ENCODE results near the gene MORC2.

Gene MORC2

DNA sequence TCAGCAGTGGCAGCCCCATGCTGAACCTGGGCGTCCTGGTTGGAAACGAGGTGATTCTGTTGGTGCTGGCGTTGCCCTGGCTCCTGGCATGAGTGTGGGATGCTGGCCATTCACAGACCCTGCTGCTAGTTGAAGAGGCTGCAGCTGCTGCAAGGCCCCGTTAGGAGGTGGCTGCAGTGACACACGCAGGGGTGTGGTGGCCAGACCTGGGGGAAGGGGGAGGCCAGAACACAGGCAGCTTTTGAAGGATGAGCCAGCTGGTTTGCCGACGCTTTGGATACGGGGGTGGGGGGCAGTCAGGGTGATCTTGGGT lies 77.2 kb downstream of the MORC2 start:
- no peaks in the 10 kb centered on the region for H3K27me3 ChIP-seq (ENCODE audit: control insufficient read depth in 2 of 2, insufficient read depth in 2 of 2, low read length in 2 of 2)
- H3K9ac ChIP-seq (ENCODE audit: low read depth in 1 of 2, low read length in 2 of 2) = no peak overlapping the region
- no peak overlapping the region for H3K27ac ChIP-seq (ENCODE audit: low read depth in 2 of 2, low read length in 2 of 2)
- no peaks in the 10 kb centered on the region for H3K36me3 ChIP-seq (ENCODE audit: control insufficient read depth in 2 of 2, insufficient read depth in 2 of 2, low read length in 2 of 2)
- H3K4me3 ChIP-seq (ENCODE audit: low read length in 2 of 2) = no peak overlapping the region
- no peaks in the 10 kb centered on the region for H3K9me3 ChIP-seq (ENCODE audit: control insufficient read depth in 2 of 2, low read length in 2 of 2)
- H3K4me1 ChIP-seq (ENCODE audit: control insufficient read depth in 2 of 2, insufficient read depth in 2 of 2, low read length in 2 of 2) = no peaks in the 10 kb centered on the region

DNA sequence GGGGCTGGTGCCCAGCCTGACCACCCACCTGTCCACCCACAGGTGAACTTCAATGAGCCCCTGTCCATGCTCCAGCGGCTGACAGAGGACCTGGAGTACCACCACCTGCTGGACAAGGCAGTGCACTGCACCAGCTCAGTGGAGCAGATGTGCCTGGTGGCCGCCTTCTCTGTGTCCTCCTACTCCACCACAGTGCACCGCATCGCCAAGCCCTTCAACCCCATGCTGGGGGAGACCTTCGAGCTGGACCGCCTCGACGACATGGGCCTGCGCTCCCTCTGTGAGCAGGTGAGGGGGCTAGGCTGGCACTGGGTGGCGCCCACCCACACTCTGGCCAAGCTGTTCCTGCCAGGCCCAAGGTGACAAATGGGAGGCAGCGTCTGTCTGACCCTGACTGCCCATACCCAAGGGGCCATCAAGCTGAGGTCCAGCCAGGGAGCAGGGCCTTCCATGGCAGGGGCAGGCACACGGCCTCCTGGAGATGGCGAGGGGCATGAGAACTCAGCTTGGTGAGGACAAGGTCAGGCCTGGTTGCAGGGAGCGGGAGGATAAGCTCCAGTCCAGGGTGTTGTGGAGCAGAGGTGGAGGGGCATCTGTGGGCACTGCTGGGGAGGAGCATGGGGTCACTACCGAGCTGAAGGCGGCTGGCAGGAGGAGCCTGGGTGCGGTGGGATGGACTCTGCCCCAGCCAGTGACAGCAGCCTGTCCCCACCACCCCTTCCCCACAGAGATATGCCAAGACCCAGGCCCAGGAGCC lies 77.7 kb downstream of the MORC2 start:
- Histone ChIP-seq H3K4me3 (ENCODE audit: low read length in 2 of 2) (no peak overlapping the region), H3K27ac (ENCODE audit: low read depth in 2 of 2, low read length in 2 of 2) (no peak overlapping the region), H3K9ac (ENCODE audit: low read depth in 1 of 2, low read length in 2 of 2) (no peak overlapping the region), H3K4me1 (ENCODE audit: control insufficient read depth in 2 of 2, insufficient read depth in 2 of 2, low read length in 2 of 2) (no peaks in the 10 kb centered on the region), H3K9me3 (ENCODE audit: control insufficient read depth in 2 of 2, low read length in 2 of 2) (no peaks in the 10 kb centered on the region), H3K36me3 (ENCODE audit: control insufficient read depth in 2 of 2, insufficient read depth in 2 of 2, low read length in 2 of 2) (no peaks in the 10 kb centered on the region), H3K27me3 (ENCODE audit: control insufficient read depth in 2 of 2, insufficient read depth in 2 of 2, low read length in 2 of 2) (no peaks in the 10 kb centered on the region)

DNA sequence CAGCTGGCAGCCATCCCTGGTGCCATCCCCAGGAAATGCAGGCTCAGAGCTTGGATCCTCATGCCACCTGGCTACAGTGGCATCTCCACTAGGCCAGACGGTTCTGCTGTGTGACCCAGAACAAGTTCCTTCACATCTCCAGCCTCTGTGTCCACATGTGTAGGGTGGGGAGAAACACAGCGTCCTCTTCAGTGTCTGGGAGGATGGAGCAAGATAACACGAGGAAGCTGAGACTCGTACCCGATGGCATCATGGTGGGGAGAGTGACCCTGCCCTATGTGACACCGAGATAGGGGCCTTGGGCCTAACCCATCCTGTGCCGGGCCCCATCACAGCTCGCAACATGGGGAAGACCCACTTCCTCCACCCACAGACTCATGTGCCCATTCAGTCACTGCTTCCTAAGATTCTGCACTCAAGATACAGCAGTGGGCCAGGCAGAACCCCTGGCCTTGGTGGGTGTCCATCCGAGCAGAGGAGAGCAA lies 78.5 kb downstream of the MORC2 start:
- Histone ChIP-seq H3K4me1 (ENCODE audit: control insufficient read depth in 2 of 2, insufficient read depth in 2 of 2, low read length in 2 of 2) (no peaks in the 10 kb centered on the region), H3K4me3 (ENCODE audit: low read length in 2 of 2) (no peak overlapping the region), H3K27ac (ENCODE audit: low read depth in 2 of 2, low read length in 2 of 2) (no peak overlapping the region), H3K27me3 (ENCODE audit: control insufficient read depth in 2 of 2, insufficient read depth in 2 of 2, low read length in 2 of 2) (no peaks in the 10 kb centered on the region), H3K9me3 (ENCODE audit: control insufficient read depth in 2 of 2, low read length in 2 of 2) (no peaks in the 10 kb centered on the region), H3K36me3 (ENCODE audit: control insufficient read depth in 2 of 2, insufficient read depth in 2 of 2, low read length in 2 of 2) (no peaks in the 10 kb centered on the region), H3K9ac (ENCODE audit: low read depth in 1 of 2, low read length in 2 of 2) (no peak overlapping the region)

DNA sequence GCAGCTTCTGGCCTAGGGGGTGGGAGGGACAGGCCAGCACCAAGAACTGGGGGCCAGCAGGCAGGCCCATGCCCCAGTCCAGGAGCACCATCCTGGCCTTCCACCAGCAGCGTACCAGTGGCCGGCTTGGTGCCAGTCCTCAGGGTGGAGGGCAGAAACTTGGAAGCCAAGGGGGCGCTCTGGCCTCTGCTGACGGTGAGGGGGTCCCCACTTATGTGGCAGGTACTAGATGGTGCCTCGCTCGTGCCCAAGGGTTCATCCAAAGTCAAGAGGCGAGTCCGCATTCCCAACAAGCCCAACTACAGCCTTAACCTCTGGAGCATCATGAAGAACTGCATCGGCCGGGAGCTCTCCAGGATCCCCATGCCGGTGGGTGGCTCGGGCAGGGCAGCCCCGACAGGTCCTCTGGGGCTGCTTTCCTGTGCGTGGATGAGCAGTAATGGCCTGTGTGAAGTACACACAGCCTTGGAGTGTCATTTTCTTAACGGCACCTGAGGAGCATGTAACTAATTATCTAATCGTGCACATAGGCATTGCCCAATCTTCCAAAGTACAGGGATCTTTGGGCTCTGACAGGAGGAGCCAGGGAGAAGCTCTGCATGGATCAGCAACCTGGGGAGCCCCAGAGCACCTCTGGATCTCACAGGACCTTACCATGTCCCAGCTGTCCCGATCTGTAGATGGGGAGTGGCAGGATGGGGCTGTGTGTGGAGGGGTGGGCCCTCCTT lies 79.1 kb downstream of the MORC2 start:
- Histone ChIP-seq H3K4me1 (ENCODE audit: control insufficient read depth in 2 of 2, insufficient read depth in 2 of 2, low read length in 2 of 2) (no peaks in the 10 kb centered on the region), H3K4me3 (ENCODE audit: low read length in 2 of 2) (no peak overlapping the region), H3K9me3 (ENCODE audit: control insufficient read depth in 2 of 2, low read length in 2 of 2) (no peaks in the 10 kb centered on the region), H3K27ac (ENCODE audit: low read depth in 2 of 2, low read length in 2 of 2) (no peak overlapping the region), H3K36me3 (ENCODE audit: control insufficient read depth in 2 of 2, insufficient read depth in 2 of 2, low read length in 2 of 2) (no peaks in the 10 kb centered on the region), H3K27me3 (ENCODE audit: control insufficient read depth in 2 of 2, insufficient read depth in 2 of 2, low read length in 2 of 2) (no peaks in the 10 kb centered on the region), H3K9ac (ENCODE audit: low read depth in 1 of 2, low read length in 2 of 2) (no peak overlapping the region)

DNA sequence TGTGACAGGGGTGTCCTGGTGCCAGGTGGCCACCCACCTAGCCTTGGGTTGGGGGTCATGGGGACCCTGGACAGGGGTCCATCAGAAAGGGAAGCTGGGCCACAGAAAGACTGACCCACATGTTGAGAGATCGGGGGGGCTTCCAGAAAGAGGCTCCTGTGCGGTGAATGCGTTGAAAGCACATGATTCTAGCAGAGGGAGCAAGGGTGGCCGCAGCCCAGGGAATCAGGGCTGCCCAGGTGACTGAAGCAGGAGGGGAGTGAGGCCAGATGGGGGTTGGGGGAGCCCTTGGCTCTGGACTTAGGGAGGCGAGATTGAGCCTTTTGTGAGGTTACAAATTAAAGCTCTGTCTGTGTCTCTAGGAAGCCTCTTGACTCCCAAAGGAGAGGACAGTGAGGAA lies 80.7 kb downstream of the MORC2 start:
- no peak overlapping the region for H3K9ac ChIP-seq (ENCODE audit: low read depth in 1 of 2, low read length in 2 of 2)
- H3K27ac ChIP-seq (ENCODE audit: low read depth in 2 of 2, low read length in 2 of 2) = no peak overlapping the region
- H3K9me3 ChIP-seq (ENCODE audit: control insufficient read depth in 2 of 2, low read length in 2 of 2) = no peaks in the 10 kb centered on the region
- no peaks in the 10 kb centered on the region for H3K4me1 ChIP-seq (ENCODE audit: control insufficient read depth in 2 of 2, insufficient read depth in 2 of 2, low read length in 2 of 2)
- no peaks in the 10 kb centered on the region for H3K27me3 ChIP-seq (ENCODE audit: control insufficient read depth in 2 of 2, insufficient read depth in 2 of 2, low read length in 2 of 2)
- no peak overlapping the region for H3K4me3 ChIP-seq (ENCODE audit: low read length in 2 of 2)
- no peaks in the 10 kb centered on the region for H3K36me3 ChIP-seq (ENCODE audit: control insufficient read depth in 2 of 2, insufficient read depth in 2 of 2, low read length in 2 of 2)

DNA sequence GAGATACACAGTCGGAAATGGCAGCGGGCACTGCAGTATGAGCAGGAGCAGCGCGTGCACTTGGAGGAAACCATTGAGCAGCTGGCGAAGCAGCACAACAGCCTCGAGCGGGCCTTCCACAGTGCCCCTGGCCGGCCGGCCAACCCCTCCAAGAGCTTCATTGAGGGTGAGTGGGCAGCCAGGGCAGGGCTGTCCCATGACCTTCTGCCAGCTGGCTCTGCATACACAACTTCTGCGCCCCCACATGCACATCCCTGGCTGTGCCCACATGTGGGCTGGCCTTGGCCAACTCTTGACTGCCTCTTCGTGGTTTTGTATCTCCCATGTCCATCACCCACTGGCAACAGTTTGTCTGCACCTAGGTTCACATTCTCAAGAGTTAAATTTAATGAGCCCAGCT lies 81.1 kb downstream of the MORC2 start:
- no peak overlapping the region for H3K27ac ChIP-seq (ENCODE audit: low read depth in 2 of 2, low read length in 2 of 2)
- no peaks in the 10 kb centered on the region for H3K4me1 ChIP-seq (ENCODE audit: control insufficient read depth in 2 of 2, insufficient read depth in 2 of 2, low read length in 2 of 2)
- H3K9me3 ChIP-seq (ENCODE audit: control insufficient read depth in 2 of 2, low read length in 2 of 2) = no peaks in the 10 kb centered on the region
- no peaks in the 10 kb centered on the region for H3K36me3 ChIP-seq (ENCODE audit: control insufficient read depth in 2 of 2, insufficient read depth in 2 of 2, low read length in 2 of 2)
- no peak overlapping the region for H3K4me3 ChIP-seq (ENCODE audit: low read length in 2 of 2)
- H3K27me3 ChIP-seq (ENCODE audit: control insufficient read depth in 2 of 2, insufficient read depth in 2 of 2, low read length in 2 of 2) = no peaks in the 10 kb centered on the region
- no peak overlapping the region for H3K9ac ChIP-seq (ENCODE audit: low read depth in 1 of 2, low read length in 2 of 2)

DNA sequence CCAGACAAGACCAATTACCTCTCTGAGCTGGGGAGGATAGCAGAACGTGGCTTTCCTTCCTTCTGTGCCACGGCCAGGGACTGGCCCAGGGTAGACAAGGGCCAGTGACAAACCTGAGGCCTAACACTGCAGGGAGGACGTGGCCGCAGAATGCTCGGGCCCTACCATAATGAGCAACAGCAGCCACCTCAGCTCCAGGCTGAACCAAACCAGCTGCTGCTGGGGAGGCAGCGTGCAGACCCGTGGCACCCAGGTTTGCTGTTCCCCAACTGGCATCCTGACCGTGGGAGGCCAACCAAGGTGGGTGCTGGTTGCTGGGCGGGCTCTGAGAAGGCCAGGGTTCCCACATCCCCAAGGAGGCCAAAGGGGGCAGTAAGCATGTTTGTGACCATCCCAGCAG lies 83.0 kb downstream of the MORC2 start:
- Histone ChIP-seq H3K27ac (ENCODE audit: low read depth in 2 of 2, low read length in 2 of 2) (no peak overlapping the region), H3K27me3 (ENCODE audit: control insufficient read depth in 2 of 2, insufficient read depth in 2 of 2, low read length in 2 of 2) (no peaks in the 10 kb centered on the region), H3K4me1 (ENCODE audit: control insufficient read depth in 2 of 2, insufficient read depth in 2 of 2, low read length in 2 of 2) (no peaks in the 10 kb centered on the region), H3K36me3 (ENCODE audit: control insufficient read depth in 2 of 2, insufficient read depth in 2 of 2, low read length in 2 of 2) (no peaks in the 10 kb centered on the region), H3K9me3 (ENCODE audit: control insufficient read depth in 2 of 2, low read length in 2 of 2) (no peaks in the 10 kb centered on the region), H3K4me3 (ENCODE audit: low read length in 2 of 2) (no peak overlapping the region), H3K9ac (ENCODE audit: low read depth in 1 of 2, low read length in 2 of 2) (no peak overlapping the region)

DNA sequence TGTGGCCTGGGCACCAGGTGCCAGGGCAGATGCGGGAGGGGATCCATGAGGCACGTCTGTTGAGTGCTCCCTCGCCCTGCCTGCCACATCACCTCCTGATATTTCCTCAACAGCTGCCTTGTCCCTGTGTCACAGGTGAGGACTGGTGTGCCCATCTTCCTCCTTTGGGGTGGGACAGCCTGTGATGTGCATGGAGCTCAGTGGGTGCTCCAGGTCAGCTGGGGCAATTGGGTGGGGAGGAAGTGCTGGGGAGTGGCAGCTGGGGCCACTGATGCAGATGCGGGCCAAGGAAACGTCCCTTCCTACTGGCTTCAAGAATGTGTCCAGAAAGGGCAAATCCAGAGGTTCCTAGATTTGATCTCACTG lies 83.6 kb downstream of the MORC2 start:
- Histone ChIP-seq H3K36me3 (ENCODE audit: control insufficient read depth in 2 of 2, insufficient read depth in 2 of 2, low read length in 2 of 2) (no peaks in the 10 kb centered on the region), H3K4me3 (ENCODE audit: low read length in 2 of 2) (no peak overlapping the region), H3K27me3 (ENCODE audit: control insufficient read depth in 2 of 2, insufficient read depth in 2 of 2, low read length in 2 of 2) (no peaks in the 10 kb centered on the region), H3K27ac (ENCODE audit: low read depth in 2 of 2, low read length in 2 of 2) (no peak overlapping the region), H3K9me3 (ENCODE audit: control insufficient read depth in 2 of 2, low read length in 2 of 2) (no peaks in the 10 kb centered on the region), H3K9ac (ENCODE audit: low read depth in 1 of 2, low read length in 2 of 2) (no peak overlapping the region), H3K4me1 (ENCODE audit: control insufficient read depth in 2 of 2, insufficient read depth in 2 of 2, low read length in 2 of 2) (no peaks in the 10 kb centered on the region)

DNA sequence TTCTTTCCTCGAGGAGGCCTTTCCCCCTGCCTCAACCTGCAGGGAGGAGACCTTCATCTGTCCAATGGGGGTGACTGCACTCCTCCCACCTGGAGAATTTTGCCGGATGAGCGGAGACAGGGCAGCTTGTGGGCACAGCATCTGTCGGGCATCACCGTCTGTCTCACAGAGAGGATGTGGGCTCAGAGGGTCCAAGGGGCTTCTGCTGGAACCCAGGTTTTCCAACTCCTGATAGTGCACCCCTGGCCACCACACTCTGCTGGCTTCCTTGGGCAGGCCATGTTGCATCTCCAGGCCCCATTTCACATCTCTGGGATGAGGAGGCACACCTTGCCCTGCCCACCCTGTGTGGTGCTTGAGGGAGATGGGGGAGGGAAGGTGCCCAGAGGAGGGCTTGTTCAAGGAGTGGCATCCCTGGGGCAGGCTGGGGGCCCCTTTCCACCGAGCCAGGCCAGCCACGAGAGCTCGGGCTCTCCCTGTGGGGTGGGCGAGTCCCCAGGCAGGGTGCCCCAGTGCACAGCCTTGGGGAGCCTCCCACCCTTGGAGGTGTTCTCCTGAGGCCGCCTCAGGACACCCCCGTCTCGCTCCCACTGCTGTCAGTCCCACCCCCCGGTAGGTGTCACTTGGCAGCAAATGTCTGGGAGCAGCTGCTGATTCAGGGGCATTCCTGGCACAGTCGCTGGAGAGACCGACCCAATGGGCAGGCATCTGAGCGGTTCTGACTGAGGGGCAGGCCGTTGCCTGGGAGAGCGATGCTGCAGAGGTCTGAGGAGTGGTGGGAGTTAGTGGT lies 84.2 kb downstream of the MORC2 start:
- Histone ChIP-seq H3K27ac (ENCODE audit: low read depth in 2 of 2, low read length in 2 of 2) (no peak overlapping the region), H3K4me3 (ENCODE audit: low read length in 2 of 2) (no peak overlapping the region), H3K4me1 (ENCODE audit: control insufficient read depth in 2 of 2, insufficient read depth in 2 of 2, low read length in 2 of 2) (no peaks in the 10 kb centered on the region), H3K27me3 (ENCODE audit: control insufficient read depth in 2 of 2, insufficient read depth in 2 of 2, low read length in 2 of 2) (no peaks in the 10 kb centered on the region), H3K9me3 (ENCODE audit: control insufficient read depth in 2 of 2, low read length in 2 of 2) (no peaks in the 10 kb centered on the region), H3K36me3 (ENCODE audit: control insufficient read depth in 2 of 2, insufficient read depth in 2 of 2, low read length in 2 of 2) (no peaks in the 10 kb centered on the region), H3K9ac (ENCODE audit: low read depth in 1 of 2, low read length in 2 of 2) (no peak overlapping the region)

DNA sequence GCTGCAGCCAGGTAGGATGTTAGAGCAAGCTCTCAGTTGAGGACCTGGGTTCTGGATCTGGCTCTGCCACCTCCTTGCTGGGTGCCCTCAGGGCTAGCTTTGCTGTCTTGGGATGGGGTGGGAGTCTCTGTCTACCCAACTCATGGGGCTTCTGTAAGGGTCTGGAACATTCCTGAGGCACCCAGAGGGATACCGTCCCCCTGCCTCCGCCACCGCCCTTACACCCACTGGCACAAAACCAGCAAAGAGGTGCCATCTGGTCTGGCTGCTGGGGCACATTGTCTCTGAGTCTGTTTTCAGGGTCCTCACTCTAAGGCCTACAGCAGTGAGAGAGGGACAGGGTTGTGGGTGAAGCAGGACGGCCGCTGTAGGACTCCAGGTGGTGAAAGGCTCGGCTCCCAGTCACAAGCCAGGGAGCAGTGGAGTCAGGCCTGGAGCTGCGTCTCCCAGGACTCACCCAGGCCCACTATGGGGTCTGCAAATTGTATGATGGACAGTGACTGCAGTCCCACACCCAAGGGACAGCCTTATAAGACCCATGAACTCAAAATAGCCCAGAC lies 84.9 kb downstream of the MORC2 start:
- Histone ChIP-seq H3K36me3 (ENCODE audit: control insufficient read depth in 2 of 2, insufficient read depth in 2 of 2, low read length in 2 of 2) (no peaks in the 10 kb centered on the region), H3K4me3 (ENCODE audit: low read length in 2 of 2) (no peak overlapping the region), H3K27me3 (ENCODE audit: control insufficient read depth in 2 of 2, insufficient read depth in 2 of 2, low read length in 2 of 2) (no peaks in the 10 kb centered on the region), H3K9me3 (ENCODE audit: control insufficient read depth in 2 of 2, low read length in 2 of 2) (no peaks in the 10 kb centered on the region), H3K9ac (ENCODE audit: low read depth in 1 of 2, low read length in 2 of 2) (no peak overlapping the region), H3K27ac (ENCODE audit: low read depth in 2 of 2, low read length in 2 of 2) (no peak overlapping the region), H3K4me1 (ENCODE audit: control insufficient read depth in 2 of 2, insufficient read depth in 2 of 2, low read length in 2 of 2) (no peaks in the 10 kb centered on the region)
